Activated CD4-positive, alpha-beta T cell treated with anti-CD3 and anti-CD28 coated beads for 1 hour (primary cell): ENCODE measurements around the gene POLR3B.
"Not testable (repeated sequence)": the region's sequence is repeated elsewhere in the genome, so short reads cannot be mapped to it uniquely, and the experiment has no call there.

Source experiments
- DNase-seq: peaks from one replicate; pipeline ENCODE4 v3.0.0-alpha.2; 2020

POLR3B gene

GRCh38 chr12:106357549-106358395, at the start of gene POLR3B:
TSS of gene POLR3B (plus strand) at chr12:106357748. CDS start at chr12:106357880, 132 bp downstream.
- peak; percentile 94 for DNase-seq

GRCh38 chr12:106308121-106308520, 49.4 kb upstream of the POLR3B start:
- no peak for DNase-seq

- no peak for DNase-seq
Observed at GRCh38 chr12:106308611-106309010, 48.9 kb upstream of the POLR3B start.

- no peak for DNase-seq
Observed at GRCh38 chr12:106309671-106310505, 47.7 kb upstream of the POLR3B start.

- DNase-seq = no peak
Observed at GRCh38 chr12:106310687-106311086, 46.9 kb upstream of the POLR3B start.

- no peak for DNase-seq
Observed at GRCh38 chr12:106311139-106311538, 46.4 kb upstream of the POLR3B start.

- DNase-seq = not testable (repeated sequence)
Observed at GRCh38 chr12:106313413-106313812, 44.1 kb upstream of the POLR3B start.

GRCh38 chr12:106315523-106315922, 42.0 kb upstream of the POLR3B start:
- no peak for DNase-seq

- no peak for DNase-seq
Observed at GRCh38 chr12:106317406-106318082, 40.0 kb upstream of the POLR3B start.

GRCh38 chr12:106321139-106321850, 36.3 kb upstream of the POLR3B start:
- no peak for DNase-seq

GRCh38 chr12:106323537-106323936, 34.0 kb upstream of the POLR3B start:
- no peak for DNase-seq

GRCh38 chr12:106327309-106327869, 30.2 kb upstream of the POLR3B start:
- DNase-seq = no peak

GRCh38 chr12:106328735-106329134, 28.8 kb upstream of the POLR3B start:
- DNase-seq = no peak

- DNase-seq = no peak
Observed at GRCh38 chr12:106329231-106329982, 28.1 kb upstream of the POLR3B start.

- no peak for DNase-seq
Observed at GRCh38 chr12:106331599-106331998, 25.9 kb upstream of the POLR3B start.

GRCh38 chr12:106332536-106332935, 25.0 kb upstream of the POLR3B start:
- no peak for DNase-seq

- no peak for DNase-seq
Observed at GRCh38 chr12:106333010-106333409, 24.5 kb upstream of the POLR3B start.

GRCh38 chr12:106333756-106334155, 23.8 kb upstream of the POLR3B start:
- no peak for DNase-seq

- DNase-seq = no peak
Observed at GRCh38 chr12:106341086-106341877, 16.3 kb upstream of the POLR3B start.

- DNase-seq = no peak
Observed at GRCh38 chr12:106342397-106343213, 14.9 kb upstream of the POLR3B start.
